Activated gamma-delta T cell (primary cell): ENCODE measurements around the gene VPS16.
"Not testable (repeated sequence)": the region's sequence is repeated elsewhere in the genome, so short reads cannot be mapped to it uniquely, and the experiment has no call there.

Experiments used
- DNase-seq: peaks from one replicate; lab custom pipeline; 2025; lab: John Stamatoyannopoulos, UW

The VPS16 gene

DNA sequence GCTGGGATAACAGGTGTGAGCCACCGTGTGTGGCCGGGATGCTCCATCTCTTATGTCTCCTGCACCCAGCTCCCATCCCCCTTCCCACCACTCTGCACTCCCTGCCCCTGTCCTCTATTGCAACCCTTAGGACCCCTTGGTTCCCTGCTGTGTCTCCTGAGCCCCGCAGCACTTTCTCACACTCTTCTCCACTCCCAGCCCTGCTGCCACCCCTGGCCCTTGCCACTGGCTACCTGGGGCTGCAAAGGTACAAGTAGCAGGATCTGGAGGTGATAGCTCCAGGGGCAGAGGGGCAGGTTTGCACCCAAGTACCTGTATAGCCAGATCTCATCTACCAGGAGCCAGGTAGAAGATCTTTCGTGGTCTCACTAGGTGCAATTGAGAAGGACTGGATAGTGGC, 33.5 kb upstream of the VPS16 start:
- no peak for DNase-seq

DNA sequence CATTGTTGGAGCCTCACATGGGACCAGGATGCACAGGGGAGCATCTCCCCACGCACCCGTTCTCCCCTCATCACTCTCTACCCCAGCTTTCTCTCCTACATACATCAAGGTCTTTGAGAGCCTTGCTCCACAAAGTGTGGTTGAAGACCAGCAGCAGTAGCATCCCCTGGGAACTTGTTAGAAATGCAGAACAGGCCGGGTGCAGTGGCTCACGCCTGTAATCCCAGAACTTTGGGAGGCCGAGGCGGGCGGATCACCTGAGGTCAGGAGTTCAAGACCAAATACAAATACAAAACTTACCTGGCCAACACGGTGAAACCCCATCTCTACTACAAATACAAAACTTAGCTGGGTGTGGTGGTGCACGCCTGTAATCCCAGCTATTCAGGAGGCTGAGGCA, 32.6 kb upstream of the VPS16 start:
- not testable (repeated sequence) for DNase-seq

DNA sequence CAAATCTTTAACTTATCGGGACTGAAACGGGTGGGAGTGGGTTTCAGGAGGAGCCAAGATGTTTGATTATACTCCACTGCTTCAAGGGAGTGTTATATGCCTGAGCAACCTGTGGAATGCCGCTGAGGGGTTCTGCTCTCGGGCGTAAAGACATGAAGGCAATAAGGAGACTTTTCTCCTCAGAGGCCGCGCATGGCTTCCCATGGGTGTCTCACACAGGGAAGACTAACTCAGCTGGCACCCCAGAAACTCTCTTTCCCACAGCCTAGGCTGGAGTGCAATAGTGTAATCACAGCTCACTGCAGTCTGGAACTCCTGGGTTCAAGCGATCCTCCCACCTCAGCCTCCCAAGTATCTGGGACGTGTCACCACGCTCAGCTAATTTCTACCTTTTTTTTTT, 30.9 kb upstream of the VPS16 start:
- no peak for DNase-seq

DNA sequence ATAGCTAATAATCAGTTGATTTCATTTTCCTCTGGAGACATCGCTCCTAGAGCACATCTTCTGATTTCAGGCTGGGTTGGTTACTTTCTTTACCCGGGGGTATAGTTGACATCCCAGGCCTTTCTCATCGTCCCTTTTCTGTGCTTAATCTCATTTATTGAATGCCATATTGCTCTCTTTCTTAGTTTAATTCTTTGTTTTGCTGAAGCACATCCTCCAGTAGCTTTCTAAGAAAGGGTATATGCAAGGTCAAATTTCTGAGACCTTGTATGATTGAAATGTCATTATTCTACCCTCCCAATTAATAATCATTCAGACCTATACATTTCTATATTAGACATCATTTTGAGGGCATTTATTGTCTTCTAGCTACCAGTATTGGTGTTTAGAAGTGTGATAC, 28.4 kb upstream of the VPS16 start:
- no peak for DNase-seq

DNA sequence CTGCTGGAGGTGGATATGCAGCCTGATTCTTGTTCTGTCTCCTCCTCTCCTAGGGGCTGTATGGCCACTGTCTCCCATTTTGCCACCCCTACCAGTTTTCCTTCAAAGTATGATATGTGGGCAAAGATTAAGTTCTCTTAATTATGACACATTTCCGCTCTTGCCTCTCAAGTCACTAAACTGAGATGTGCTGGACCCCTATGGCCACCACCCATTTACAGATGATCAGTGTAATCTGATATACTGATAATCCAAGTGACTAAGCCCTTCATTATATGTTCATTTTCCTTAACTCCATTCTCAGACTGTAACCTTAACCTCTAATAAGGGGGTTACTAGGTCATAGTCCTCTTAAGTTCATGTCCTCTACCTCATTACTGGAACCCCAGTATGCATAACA, 26.5 kb upstream of the VPS16 start:
- no peak for DNase-seq

DNA sequence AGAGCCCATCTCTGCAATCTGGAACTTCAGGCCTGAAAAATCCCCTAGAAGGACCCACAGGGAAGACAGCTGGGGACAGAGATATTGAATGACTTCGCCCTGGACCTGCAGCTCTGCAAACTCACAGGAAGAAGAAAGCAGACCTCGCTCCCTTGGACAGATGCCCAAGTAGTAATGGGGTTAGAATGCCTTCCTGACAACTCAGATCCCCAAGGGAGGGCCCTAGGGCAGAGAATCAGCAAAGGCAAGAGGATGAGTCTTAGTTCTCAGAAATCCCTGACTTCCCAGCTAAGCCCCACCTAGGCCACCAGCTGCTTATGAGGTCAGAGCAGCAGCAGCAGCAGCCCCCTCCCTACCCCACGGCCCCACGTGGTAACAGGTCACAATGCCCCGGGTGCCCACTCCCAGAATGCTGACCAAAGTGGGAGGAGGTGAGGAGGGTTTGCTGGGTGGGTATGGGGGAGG, 25.9 kb upstream of the VPS16 start, which contains the start of gene C20orf141:
Gene C20orf141 (plus strand): TSS at position 401 of the 465 bp plus-strand sequence. CDS start 198 bp downstream, outside the sequence.
- DNase-seq: no peak

DNA sequence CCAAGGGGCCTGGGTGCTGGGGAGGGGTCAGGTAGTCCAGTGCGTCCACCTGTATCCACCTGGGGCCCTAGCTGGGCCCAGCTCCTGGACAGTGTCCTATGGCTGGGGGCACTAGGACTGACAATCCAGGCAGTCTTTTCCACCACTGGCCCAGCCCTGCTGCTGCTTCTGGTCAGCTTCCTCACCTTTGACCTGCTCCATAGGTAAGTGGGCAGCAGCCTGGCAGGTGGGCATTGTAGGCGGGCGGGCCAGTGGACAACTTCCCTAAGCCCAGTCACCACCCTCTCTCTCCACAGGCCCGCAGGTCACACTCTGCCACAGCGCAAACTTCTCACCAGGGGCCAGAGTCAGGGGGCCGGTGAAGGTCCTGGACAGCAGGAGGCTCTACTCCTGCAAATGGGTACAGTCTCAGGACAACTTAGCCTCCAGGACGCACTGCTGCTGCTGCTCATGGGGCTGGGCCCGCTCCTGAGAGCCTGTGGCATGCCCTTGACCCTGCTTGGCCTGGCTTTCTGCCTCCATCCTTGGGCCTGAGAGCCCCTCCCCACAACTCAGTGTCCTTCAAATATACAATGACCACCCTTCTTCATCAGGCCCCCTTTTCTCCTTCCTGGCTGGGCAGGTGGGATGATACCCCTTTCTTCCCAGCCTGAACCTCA, 25.2 kb upstream of the VPS16 start:
- DNase-seq: no peak

DNA sequence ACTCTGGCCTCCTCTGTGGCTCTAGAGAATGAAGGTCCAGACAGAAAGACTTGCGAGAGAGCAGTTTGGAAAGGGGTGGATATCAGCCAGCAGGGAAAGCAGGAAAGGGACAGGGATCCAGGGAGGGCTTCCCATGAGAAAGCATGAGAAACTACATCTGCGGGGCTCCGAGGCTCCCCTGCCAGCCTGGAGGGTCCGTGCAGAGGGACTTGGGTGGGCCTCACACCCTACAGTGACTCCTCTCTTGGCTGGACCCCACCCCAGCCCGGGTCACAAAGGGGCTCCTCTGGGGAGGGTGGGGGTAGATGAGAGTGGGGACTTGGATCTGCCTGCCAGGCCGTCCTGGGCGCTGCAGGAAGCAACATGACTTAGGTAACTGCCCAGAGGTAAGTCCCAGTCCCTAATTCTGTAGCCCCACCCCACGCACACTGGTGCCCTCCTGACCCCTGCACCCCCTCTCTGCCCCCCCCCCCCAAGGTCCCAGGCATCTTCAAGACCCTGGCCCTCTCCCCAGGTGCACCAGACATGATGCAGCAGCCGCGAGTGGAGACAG, 24.4 kb upstream of the VPS16 start, which contains the start of gene TMEM239:
Gene TMEM239 (plus strand): TSS at position 335 of the 553 bp plus-strand sequence. CDS start 191 bp downstream, at position 526.
- no peak for DNase-seq

DNA sequence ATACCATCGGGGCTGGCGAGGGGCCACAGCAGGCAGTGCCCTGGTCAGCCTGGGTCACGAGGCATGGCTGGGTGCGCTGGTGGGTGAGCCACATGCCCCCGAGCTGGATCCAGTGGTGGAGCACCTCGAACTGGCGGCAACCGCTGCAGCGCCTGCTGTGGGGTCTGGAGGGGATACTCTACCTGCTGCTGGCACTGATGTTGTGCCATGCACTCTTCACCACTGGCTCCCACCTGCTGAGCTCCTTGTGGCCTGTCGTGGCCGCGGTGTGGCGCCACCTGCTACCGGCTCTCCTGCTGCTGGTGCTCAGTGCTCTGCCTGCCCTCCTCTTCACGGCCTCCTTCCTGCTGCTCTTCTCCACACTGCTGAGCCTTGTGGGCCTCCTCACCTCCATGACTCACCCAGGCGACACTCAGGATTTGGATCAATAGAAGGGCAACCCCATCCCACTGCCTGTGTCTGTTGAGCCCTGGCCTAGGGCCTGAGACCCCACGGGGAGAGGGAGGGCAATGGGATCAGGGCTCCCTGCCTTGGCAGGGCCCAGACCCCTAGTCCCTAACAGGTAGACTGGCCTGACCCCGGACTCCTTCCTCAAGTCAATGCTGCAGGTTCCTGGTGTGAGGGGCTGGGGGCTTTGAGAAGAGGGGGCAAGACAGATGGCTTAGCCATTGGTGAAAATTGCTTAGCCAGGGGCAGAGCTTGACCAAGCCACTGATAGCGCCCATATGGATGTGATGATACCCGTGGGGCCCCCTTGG, 23.8 kb upstream of the VPS16 start:
- DNase-seq: no peak

DNA sequence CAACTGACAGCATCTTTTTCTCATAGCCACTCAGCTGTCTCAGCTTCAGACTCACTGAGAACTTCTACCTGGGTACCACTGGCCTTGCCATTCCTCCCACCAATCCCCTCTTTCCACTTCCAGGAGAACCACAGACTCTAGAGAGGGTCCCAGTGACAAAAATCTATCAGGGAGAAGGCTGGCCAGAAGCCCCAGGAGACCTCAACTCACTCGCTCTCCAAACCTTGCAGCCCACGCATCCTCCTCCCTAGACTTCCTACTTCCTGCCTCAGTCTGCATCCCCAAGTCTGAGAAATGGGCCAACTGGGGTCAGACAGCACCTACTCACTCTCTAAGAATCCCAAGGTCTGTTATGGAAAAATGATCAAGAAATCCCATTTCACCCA, 23.2 kb upstream of the VPS16 start:
- no peak for DNase-seq

DNA sequence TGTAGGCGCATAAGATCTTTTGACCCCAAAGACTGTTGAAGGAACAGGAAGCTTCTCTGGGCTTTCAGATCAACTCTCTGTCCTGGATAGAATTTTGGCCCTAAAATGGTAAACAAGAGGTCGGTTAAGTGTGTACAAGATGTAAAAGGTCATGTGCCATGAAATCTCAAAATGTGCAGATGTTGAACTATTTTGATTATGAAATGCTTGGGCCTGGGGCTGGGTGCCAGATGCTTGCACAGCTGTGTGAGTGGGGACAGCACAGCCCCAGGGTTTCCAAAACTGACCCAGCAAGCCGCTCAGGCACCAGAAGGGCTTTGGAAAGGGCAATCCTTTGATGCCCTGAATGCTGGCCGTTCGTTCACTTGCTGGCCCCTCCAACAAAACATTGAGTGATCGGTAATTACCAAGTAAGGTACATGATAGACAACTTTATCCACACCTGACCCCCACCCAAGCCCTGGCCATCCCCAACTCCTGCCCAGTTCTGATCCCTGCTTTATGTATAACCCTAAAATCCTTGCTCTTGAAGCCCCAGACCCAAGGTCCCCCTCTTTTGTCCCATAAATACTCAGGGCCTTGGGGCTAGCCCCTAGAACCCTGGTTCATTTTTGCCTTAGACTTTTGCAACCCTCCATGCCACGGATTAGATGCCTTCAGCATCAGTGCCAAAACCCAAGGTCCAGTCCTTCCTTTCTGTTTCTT, 22.5 kb upstream of the VPS16 start:
- DNase-seq: no peak

DNA sequence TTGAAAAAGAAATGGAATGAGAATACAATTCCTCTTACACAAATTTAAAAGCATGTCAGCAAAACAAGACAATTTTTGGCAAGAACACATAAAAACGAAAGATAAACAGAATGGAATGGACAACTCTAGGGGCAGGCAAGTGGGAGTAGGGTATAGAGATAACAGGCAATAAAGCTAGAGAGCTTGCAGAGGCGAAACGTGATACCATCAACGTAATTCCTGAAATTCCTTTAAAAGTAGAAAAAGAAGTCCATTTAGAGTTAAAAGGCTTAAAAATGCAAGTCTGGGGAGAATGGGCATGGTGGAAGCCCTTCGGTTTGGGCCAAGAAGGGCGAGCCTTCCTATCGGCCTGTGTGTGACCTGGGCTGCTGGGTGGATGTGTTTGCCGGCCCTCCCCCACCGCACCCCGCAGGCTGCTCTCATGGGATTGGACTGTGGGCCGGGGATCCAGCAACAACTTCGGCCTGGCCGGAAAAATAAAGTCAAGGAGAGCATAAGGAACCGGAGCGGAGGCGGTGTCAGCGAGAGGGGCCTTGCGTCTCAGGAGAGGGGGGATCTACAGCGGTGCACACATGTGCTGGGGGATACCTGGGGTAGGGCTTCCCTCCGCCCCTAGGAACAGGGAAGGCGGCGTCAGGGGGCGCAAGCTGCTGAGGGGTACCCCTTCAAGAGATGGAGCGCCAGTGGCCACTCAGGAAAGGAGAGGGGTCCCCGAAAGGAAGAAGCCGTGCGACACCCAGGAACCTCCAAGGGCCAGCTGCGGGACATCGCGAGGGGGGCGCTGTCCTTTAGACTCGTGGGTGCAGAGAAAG, 20.3 kb upstream of the VPS16 start:
- no peak for DNase-seq

DNA sequence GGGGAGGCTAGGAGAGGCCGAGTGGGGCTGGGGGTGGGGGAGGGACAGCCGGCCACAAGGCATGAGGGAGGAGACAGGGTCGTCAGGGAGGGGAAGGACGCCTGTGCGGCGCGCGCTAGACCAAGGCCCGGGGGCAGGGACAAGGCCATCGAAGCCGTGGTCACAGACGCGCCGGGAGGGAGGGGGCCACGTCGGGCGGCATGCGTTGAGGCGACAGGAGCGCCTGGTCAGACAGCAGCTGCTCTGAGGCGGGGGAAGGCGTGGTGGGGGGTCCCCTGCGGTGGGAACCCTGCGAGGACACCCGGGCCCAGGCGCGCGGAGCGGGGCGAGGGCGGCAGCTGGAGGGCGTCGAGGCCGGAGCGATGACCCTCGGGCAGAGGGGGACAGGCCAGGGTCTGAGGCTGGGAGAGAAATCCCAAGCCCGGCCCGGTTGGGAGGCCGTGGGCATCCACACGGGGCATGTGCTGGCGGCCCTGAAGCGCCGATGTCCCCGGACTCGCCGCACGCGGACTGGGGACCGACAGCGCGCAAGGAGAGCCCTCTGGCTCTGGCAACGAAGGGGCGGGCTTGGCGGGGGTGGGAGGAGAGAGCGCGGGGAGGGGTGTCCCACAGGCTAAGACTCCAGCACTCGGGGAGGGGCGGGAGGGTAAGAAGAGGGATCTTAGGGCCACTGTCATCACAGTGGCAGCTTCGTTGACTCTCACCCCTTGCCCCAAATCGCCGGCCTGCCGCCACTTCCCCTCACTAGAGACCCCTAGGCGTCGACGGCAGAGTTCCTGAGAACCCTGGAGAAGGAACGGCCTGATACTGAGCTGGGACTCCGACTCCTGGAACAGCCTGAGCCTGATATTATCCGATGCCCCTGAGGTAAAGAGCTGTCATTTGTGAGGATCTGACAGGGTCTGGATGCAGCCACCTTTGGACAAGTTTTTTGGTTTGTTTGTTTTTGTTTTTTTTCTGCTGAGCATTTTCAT, 19.4 kb upstream of the VPS16 start:
- no peak for DNase-seq

DNA sequence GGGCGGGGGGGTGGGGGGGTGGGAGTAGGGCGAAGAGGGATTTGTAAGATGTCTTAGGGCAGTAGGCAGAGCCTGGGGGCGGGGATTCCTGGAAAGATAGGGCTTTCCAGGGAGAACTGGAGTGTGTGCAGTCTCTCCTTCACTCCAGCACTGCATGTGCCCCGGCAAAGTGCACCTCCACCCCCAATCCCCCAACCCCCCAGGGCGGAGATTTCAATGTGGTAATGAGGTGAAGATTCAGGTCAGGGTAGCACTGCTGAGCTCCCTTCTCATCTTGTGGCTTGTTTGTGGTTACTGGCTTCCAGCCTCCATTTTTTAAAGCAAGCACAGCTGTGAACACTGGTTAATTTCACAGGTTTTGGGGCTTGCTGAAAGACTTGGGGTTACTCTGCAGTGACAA, 18.5 kb upstream of the VPS16 start:
- no peak for DNase-seq

DNA sequence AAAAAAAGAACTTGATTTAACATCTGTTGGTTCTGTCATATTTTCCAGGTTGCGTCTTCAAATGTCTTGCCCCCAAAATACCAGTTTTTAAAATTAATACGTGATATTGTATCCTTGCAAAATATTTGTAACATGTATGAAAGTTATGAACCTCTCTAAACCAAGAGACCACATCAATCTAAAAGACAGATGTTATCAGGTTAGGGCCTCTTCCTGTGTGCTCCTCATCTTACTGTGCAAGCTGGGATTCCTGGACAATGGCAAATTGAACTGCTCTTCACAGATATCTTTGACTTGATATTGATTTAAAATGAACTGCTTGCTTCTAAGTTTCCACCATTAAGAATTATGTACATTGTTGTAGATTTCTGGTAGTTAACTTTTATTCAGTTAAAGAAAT, 14.8 kb upstream of the VPS16 start:
- no peak for DNase-seq

DNA sequence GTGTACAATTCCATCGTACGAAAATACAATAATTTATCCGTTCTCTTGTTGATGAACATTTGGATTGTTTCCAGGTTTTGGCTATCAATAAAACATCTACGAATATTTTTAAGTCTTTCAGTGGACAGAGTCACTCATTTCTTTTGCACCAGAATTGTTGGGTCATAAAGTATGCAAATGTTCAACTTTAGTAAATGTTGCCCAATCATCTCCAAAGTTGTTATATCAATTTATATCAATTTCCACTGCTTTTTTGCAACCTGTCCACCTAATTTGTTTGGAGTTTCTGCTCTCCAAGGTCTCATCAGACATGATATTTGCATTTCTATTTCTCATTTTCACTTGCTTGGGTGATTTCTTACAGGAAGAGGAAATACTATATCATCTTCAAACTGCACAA, 13.9 kb upstream of the VPS16 start:
- DNase-seq: no peak

DNA sequence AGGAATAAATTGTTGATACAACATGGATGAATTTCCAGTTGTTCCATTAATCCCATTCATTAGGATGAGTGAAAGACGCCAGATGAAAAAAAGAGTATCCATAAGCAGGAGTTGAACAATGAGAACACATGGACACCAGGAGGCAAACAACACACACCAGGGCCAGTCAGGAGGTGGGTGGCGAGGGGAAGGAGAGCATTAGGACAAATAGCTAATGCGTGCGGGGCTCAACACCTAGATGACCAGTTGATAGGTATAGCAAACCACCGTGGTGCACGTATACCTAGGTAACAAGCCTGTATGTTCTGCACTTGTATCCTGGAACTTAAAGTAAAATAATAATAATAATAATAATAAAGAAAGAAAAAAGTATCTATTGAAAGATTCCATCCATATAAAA, 11.2 kb upstream of the VPS16 start:
- no peak for DNase-seq

DNA sequence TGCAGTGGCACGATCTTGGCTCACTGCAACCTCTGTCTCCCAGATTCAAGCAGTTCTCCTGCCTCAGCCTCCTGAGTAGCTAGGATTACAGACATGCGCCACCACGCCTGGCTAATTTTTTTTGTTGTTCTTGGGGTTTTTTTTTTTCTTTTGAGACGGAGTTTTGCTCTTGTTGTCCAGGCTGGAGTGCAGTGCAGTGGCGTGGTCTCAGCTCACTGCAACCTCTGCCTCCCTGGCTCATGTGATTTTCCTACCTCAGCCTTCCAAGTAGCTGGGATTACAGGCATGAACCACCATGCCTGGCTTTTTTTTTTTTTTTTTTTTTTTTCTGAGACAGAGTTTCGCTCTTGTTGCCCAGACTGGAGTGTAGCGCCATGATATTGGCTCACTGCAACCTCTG, 9.3 kb upstream of the VPS16 start:
- DNase-seq: not testable (repeated sequence)

DNA sequence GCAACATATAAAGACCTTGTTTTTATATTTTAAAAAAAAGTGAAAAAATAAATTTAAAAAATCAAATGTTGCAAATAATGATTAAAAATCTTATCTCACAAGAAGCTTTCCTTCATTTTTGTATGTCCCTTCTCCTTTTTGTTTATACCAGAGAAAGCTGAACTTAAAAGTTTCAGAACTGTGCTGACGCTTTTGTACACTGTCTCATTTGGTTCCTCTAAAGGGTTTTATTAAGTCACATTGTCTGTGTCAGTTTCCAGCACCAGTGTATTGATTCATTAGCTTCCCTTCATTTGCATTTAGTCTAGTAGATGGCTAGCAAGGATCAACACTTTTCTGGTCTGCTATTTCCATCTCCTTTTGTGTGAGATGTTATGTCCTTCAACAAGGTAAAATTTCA, 6.8 kb upstream of the VPS16 start:
- no peak for DNase-seq

DNA sequence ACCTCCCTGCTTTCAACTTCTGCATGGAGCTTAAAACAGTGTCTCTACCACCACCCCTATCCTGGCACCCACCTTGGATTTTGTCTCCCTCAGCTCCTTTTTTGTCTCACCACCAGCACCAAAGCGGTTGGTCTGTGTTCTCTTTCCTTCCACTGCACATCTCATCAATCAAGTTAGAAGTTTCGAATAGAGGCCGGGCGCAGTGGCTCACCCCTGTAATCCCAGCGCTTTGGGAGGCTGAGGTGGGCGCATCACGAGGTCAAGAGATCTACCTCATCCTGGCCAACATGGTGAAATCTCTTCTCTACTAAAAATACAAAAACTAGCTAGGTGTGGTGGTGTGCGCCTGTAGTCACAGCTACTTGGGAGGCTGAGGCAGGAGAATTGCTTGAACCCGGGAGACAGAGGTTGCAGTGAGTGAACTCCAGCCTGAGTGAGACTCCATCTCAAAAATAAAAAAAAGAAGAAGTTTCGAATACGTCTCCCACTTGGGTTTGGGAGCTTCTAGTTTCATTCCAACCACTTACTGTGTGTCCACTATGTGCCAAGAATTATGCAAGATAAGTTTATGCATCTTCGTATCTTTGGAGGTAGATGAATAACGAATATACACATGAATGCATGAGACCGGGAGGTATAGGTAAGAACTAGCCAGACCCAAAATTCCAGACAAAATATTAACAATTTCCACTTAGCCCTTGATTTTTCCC, 6.0 kb upstream of the VPS16 start:
- no peak for DNase-seq
